MV-4-11 (cell line): ENCODE data around the gene EFHD1.
A peak's percentile ranks its signal among the peaks of the same experiment; 100 is the strongest.
"Not testable (repeated sequence)": the region's sequence is repeated elsewhere in the genome, so short reads cannot be mapped to it uniquely, and the experiment has no call there.

ENCODE experiments used
- DNase-seq: peaks from one replicate; lab custom pipeline; 2025; lab: John Stamatoyannopoulos, UW

Gene EFHD1

GRCh38 chr2:232696609-232697058 lies 63.2 kb downstream of the EFHD1 start:
- no peak for DNase-seq

- DNase-seq, result peak; percentile 83
Observed at GRCh38 chr2:232697059-232697806, 63.8 kb downstream of the EFHD1 start, which contains the start of gene GIGYF2. TSS of gene GIGYF2 (plus strand) at chr2:232697331. CDS start at chr2:232735198, 37,867 bp downstream.

- no peak for DNase-seq
Observed at GRCh38 chr2:232697807-232698110, 64.4 kb downstream of the EFHD1 start.

GRCh38 chr2:232698556-232699091 lies 65.2 kb downstream of the EFHD1 start:
- no peak for DNase-seq

GRCh38 chr2:232699110-232699509 lies 65.7 kb downstream of the EFHD1 start:
- DNase-seq, result no peak

- no peak for DNase-seq
Observed at GRCh38 chr2:232700154-232700553, 66.8 kb downstream of the EFHD1 start.

- no peak for DNase-seq
Observed at GRCh38 chr2:232707076-232707475, 73.7 kb downstream of the EFHD1 start.

GRCh38 chr2:232713505-232713904 lies 80.1 kb downstream of the EFHD1 start:
- DNase-seq, result no peak

GRCh38 chr2:232714969-232715368 lies 81.6 kb downstream of the EFHD1 start:
- DNase-seq, result no peak

- not testable (repeated sequence) for DNase-seq
Observed at GRCh38 chr2:232720056-232720455, 86.7 kb downstream of the EFHD1 start.

- no peak for DNase-seq
Observed at GRCh38 chr2:232721261-232721660, 87.9 kb downstream of the EFHD1 start.

GRCh38 chr2:232721882-232722281 lies 88.5 kb downstream of the EFHD1 start:
- DNase-seq, result peak; percentile 15

GRCh38 chr2:232723027-232723426 lies 89.6 kb downstream of the EFHD1 start:
- no peak for DNase-seq

GRCh38 chr2:232728785-232729184 lies 95.4 kb downstream of the EFHD1 start:
- no peak for DNase-seq

- no peak for DNase-seq
Observed at GRCh38 chr2:232731470-232731869, 98.1 kb downstream of the EFHD1 start.
